ENCODE results near the gene CLEC3B.

GRCh38 chr3:45057557-45057956 is 31.5 kb downstream of the CLEC3B start:
- TF ChIP-seq YY1 (IDR thresholded peaks at IDR 0.05; ENCODE audit: low read depth, low read length) (no peak), MAX (IDR thresholded peaks at IDR 0.05; ENCODE audit: low read depth, low read length) (no peak), KDM1A (IDR thresholded peaks at IDR 0.05; ENCODE audit: borderline replicate concordance) (no peak), JUNB (IDR thresholded peaks at IDR 0.05) (no peak), LARP7 (IDR thresholded peaks at IDR 0.05) (no peak)
- TF ChIP-seq, protein P1, sequence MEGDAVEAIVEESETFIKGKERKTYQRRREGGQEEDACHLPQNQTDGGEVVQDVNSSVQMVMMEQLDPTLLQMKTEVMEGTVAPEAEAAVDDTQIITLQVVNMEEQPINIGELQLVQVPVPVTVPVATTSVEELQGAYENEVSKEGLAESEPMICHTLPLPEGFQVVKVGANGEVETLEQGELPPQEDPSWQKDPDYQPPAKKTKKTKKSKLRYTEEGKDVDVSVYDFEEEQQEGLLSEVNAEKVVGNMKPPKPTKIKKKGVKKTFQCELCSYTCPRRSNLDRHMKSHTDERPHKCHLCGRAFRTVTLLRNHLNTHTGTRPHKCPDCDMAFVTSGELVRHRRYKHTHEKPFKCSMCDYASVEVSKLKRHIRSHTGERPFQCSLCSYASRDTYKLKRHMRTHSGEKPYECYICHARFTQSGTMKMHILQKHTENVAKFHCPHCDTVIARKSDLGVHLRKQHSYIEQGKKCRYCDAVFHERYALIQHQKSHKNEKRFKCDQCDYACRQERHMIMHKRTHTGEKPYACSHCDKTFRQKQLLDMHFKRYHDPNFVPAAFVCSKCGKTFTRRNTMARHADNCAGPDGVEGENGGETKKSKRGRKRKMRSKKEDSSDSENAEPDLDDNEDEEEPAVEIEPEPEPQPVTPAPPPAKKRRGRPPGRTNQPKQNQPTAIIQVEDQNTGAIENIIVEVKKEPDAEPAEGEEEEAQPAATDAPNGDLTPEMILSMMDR (IDR thresholded peaks at IDR 0.05 in 2 of 3, conservative IDR thresholded peaks at IDR 0.05 in 1 of 3; ENCODE audit: control insufficient read depth in 2 of 3, extremely low read depth in 1 of 3, insufficient read depth in 1 of 3, low read depth in 3 of 3, low read length in 3 of 3) = no peak
- TF ChIP-seq, protein P2, sequence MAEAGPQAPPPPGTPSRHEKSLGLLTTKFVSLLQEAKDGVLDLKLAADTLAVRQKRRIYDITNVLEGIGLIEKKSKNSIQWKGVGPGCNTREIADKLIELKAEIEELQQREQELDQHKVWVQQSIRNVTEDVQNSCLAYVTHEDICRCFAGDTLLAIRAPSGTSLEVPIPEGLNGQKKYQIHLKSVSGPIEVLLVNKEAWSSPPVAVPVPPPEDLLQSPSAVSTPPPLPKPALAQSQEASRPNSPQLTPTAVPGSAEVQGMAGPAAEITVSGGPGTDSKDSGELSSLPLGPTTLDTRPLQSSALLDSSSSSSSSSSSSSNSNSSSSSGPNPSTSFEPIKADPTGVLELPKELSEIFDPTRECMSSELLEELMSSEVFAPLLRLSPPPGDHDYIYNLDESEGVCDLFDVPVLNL (IDR thresholded peaks at IDR 0.05; ENCODE audit: low read depth, low read length) = no peak
- TF ChIP-seq, protein P3, sequence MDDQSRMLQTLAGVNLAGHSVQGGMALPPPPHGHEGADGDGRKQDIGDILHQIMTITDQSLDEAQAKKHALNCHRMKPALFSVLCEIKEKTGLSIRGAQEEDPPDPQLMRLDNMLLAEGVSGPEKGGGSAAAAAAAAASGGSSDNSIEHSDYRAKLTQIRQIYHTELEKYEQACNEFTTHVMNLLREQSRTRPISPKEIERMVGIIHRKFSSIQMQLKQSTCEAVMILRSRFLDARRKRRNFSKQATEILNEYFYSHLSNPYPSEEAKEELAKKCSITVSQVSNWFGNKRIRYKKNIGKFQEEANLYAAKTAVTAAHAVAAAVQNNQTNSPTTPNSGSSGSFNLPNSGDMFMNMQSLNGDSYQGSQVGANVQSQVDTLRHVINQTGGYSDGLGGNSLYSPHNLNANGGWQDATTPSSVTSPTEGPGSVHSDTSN (IDR thresholded peaks at IDR 0.05; ENCODE audit: insufficient replicate concordance, low read depth, low read length) = no peak
